IPS DF 4.7 (cell line): ENCODE results near the gene DBH.

Experiments
- DNase-seq: peaks from one replicate; pipeline ENCODE4 v3.0.0-alpha.2; 2013; ENCODE audit warnings: low spot score; ENCODE audit errors: extremely low read depth

The DBH gene

GRCh38 chr9:133701321-133701980 is 65.3 kb downstream of the DBH start:
- DNase-seq, result no peak

- no peak for DNase-seq
These were observed 66.0 kb downstream of the DBH start for GRCh38 chr9:133701981-133702797.

GRCh38 chr9:133702798-133703590 is 66.8 kb downstream of the DBH start:
- no peak for DNase-seq

- DNase-seq, result no peak
These were observed 67.6 kb downstream of the DBH start for GRCh38 chr9:133703591-133704399.

GRCh38 chr9:133704711-133705181 is 68.6 kb downstream of the DBH start:
- DNase-seq, result no peak

- no peak for DNase-seq
These were observed 69.4 kb downstream of the DBH start for GRCh38 chr9:133705576-133705975.

GRCh38 chr9:133706307-133707050 is 70.3 kb downstream of the DBH start:
- no peak for DNase-seq

- DNase-seq, result no peak
These were observed 71.1 kb downstream of the DBH start for GRCh38 chr9:133707065-133707762.

- DNase-seq, result no peak
These were observed 71.6 kb downstream of the DBH start for GRCh38 chr9:133707763-133708245.

GRCh38 chr9:133708246-133709014 is 72.3 kb downstream of the DBH start:
- no peak for DNase-seq
